Measurements from ENCODE around the gene TBC1D8. TPM values are rescaled to one million over a fixed set of nuclear protein-coding genes. Genes with fewer than 3 reads are reported as not detected.

TBC1D8 gene
- total and polyA plus RNA-seq, 2 donors (not counting 1 experiment from before 2014, with no cell fraction given), result 1.7 to 15.7 TPM

- Histone ChIP-seq H3K9me3 (ENCODE audit: control extremely low read depth in 1 of 3, control insufficient read depth in 2 of 3, insufficient read depth in 1 of 3, low read length in 2 of 3) (peaks cover 0 to 5% (median 0%) of the 10 kb centered on the region in 3 donors), H3K9ac (ENCODE audit: low read length) (no peak overlapping the region), H3K4me2 (replicated peaks; ENCODE audit: low read depth, low read length, poor library complexity, severe bottlenecking) (no peak overlapping the region), H3K27ac (ENCODE audit: low read length in 2 of 2) (no peak overlapping the region), H3K4me1 (ENCODE audit: control insufficient read depth in 2 of 2, insufficient read depth in 2 of 2, low read length in 2 of 2) (peaks cover 0 to 1% of the 10 kb centered on the region in 2 donors), H3K36me3 (replicated peaks in 1 of 2; ENCODE audit: control extremely low read depth in 1 of 2, control insufficient read depth in 1 of 2, extremely low read depth in 1 of 2, insufficient read depth in 2 of 2, low read length in 1 of 2) (no peaks in the 10 kb centered on the region), H3K79me2 (ENCODE audit: control insufficient read depth, insufficient read depth, low read length) (no peaks in the 10 kb centered on the region), H3K27me3 (replicated peaks in 1 of 4; ENCODE audit: control extremely low read depth in 1 of 4, control insufficient read depth in 3 of 4, insufficient read depth in 4 of 4, low read length in 3 of 4) (peaks cover 0 to 7% (median 0%) of the 10 kb centered on the region in 4 experiments), H2AFZ (ENCODE audit: insufficient read depth, low read depth, low read length, poor library complexity, severe bottlenecking) (no peak overlapping the region), H4K20me1 (ENCODE audit: control insufficient read depth, insufficient read depth, low read length, poor library complexity, severe bottlenecking) (no peaks in the 10 kb centered on the region), H3K4me3 (ENCODE audit: control extremely low read depth in 1 of 5, extremely low read depth in 1 of 5, insufficient read depth in 1 of 5, low read depth in 2 of 5, low read length in 4 of 5) (no peak overlapping the region)
- intact Hi-C loops (cut with micrococcal nuclease), result no loop called here
- no peak overlapping the region for H3K4me3 Mint-ChIP-seq
- H3K9me3 Mint-ChIP-seq (ENCODE audit: insufficient read depth), result no peaks in the 10 kb centered on the region
- CTCF ChIA-PET, result no interaction called here
- no peak for ATAC-seq (ENCODE audit: low read depth)
- TF ChIP-seq CTCF (IDR thresholded peaks at IDR 0.05), result no peak
- no peak for TF ChIP-seq EZH2 (IDR thresholded peaks at IDR 0.05; ENCODE audit: borderline replicate concordance, insufficient read depth, low read depth, low read length, poor library complexity, severe bottlenecking)
- 100% methylated on average over 2 of the region's 9 CpGs for WGBS (ENCODE audit: insufficient coverage)
- no peak overlapping the region for H3K27ac Mint-ChIP-seq
- H3K4me1 Mint-ChIP-seq, result peaks cover under 1% of the 10 kb centered on the region
- H3K27me3 Mint-ChIP-seq, result peaks cover 35% of the 10 kb centered on the region
- no peak for DNase-seq
- POLR2A ChIA-PET, result interaction anchor here (0.7 kb wide), 1 partner anchor 595 kb away, joined by 6 read pairs; no protein-coding TSS in a partner anchor
Observed at GRCh38 chr2:100971221-100971620, 180.0 kb downstream of the TBC1D8 start.

GRCh38 chr2:100969998-100970397, 181.2 kb downstream of the TBC1D8 start:
- CTCF ChIA-PET, result no interaction called here
- 93% methylated on average over 7 of the region's 7 CpGs for WGBS (ENCODE audit: insufficient coverage)
- ATAC-seq (ENCODE audit: low read depth), result no peak

More at GRCh38 chr2:100969998-100970397, 181.2 kb downstream of the TBC1D8 start:
- Histone ChIP-seq H2AFZ (ENCODE audit: insufficient read depth, low read depth, low read length, poor library complexity, severe bottlenecking) (no peak overlapping the region), H3K27me3 (replicated peaks in 1 of 4; ENCODE audit: control extremely low read depth in 1 of 4, control insufficient read depth in 3 of 4, insufficient read depth in 4 of 4, low read length in 3 of 4) (peaks cover 0 to 7% (median 0%) of the 10 kb centered on the region in 4 experiments), H3K27ac (ENCODE audit: low read length in 2 of 2) (no peak overlapping the region), H3K79me2 (ENCODE audit: control insufficient read depth, insufficient read depth, low read length) (no peaks in the 10 kb centered on the region), H3K4me1 (ENCODE audit: control insufficient read depth in 2 of 2, insufficient read depth in 2 of 2, low read length in 2 of 2) (no peaks in the 10 kb centered on the region), H3K4me2 (replicated peaks; ENCODE audit: low read depth, low read length, poor library complexity, severe bottlenecking) (no peak overlapping the region), H3K4me3 (ENCODE audit: control extremely low read depth in 1 of 5, extremely low read depth in 1 of 5, insufficient read depth in 1 of 5, low read depth in 2 of 5, low read length in 4 of 5) (no peak overlapping the region), H3K9me3 (ENCODE audit: control extremely low read depth in 1 of 3, control insufficient read depth in 2 of 3, insufficient read depth in 1 of 3, low read length in 2 of 3) (peaks cover 0 to 2% (median 0%) of the 10 kb centered on the region in 3 donors), H3K9ac (ENCODE audit: low read length) (no peak overlapping the region), H3K36me3 (replicated peaks in 1 of 2; ENCODE audit: control extremely low read depth in 1 of 2, control insufficient read depth in 1 of 2, extremely low read depth in 1 of 2, insufficient read depth in 2 of 2, low read length in 1 of 2) (no peaks in the 10 kb centered on the region), H4K20me1 (ENCODE audit: control insufficient read depth, insufficient read depth, low read length, poor library complexity, severe bottlenecking) (no peaks in the 10 kb centered on the region)
- POLR2A ChIA-PET, result no interaction called here
- intact Hi-C loops (cut with micrococcal nuclease), result no loop called here
- Mint-ChIP-seq H3K27ac (no peak overlapping the region), H3K4me1 (no peaks in the 10 kb centered on the region), H3K4me3 (no peak overlapping the region), H3K9me3 (ENCODE audit: insufficient read depth) (no peaks in the 10 kb centered on the region), H3K27me3 (peaks cover 33% of the 10 kb centered on the region)
- TF ChIP-seq EZH2 (IDR thresholded peaks at IDR 0.05; ENCODE audit: borderline replicate concordance, insufficient read depth, low read depth, low read length, poor library complexity, severe bottlenecking), result no peak
- TF ChIP-seq CTCF (IDR thresholded peaks at IDR 0.05), result no peak
- DNase-seq, result no peak

Data from B cell (primary cell).